GM18505 (cell line): ENCODE measurements around the gene DNAJC8.

Experiments used
- ATAC-seq: cut with Tn5 transposase; IDR thresholded peaks from one replicate; pipeline ENCODE4 v1.9.1; 2021; ENCODE audit not compliant: unreplicated experiment
- POLR2A ChIP-seq: IDR thresholded peaks from 4 replicates; pipeline ENCODE4 v1.6.1; 2011; ENCODE audit warnings: borderline replicate concordance; ENCODE audit not compliant: insufficient read depth, insufficient read length; ENCODE audit errors: extremely low read depth

The DNAJC8 gene

GRCh38 chr1:28200234-28200873 lies 32.5 kb downstream of the DNAJC8 start:
- no peak for TF ChIP-seq POLR2A
- ATAC-seq: no peak

GRCh38 chr1:28199328-28200233 lies 33.2 kb downstream of the DNAJC8 start:
- TF ChIP-seq POLR2A: peak; percentile 37
- peak; percentile 80 for ATAC-seq

- ATAC-seq: no peak
These were observed 35.0 kb downstream of the DNAJC8 start for GRCh38 chr1:28197682-28198415.

GRCh38 chr1:28196330-28196729 lies 36.5 kb downstream of the DNAJC8 start:
- ATAC-seq: no peak
- TF ChIP-seq POLR2A: no peak

More at GRCh38 chr1:28197682-28198415, 35.0 kb downstream of the DNAJC8 start:
- no peak for TF ChIP-seq POLR2A

GRCh38 chr1:28195780-28196179 lies 37.0 kb downstream of the DNAJC8 start:
- TF ChIP-seq POLR2A: no peak
- ATAC-seq: no peak

GRCh38 chr1:28194326-28195035 lies 38.3 kb downstream of the DNAJC8 start:
- ATAC-seq: no peak
- TF ChIP-seq POLR2A: no peak

- no peak for TF ChIP-seq POLR2A
- no peak for ATAC-seq
These were observed 39.1 kb downstream of the DNAJC8 start for GRCh38 chr1:28193701-28194161.

GRCh38 chr1:28190996-28191645 lies 41.7 kb downstream of the DNAJC8 start:
- no peak for TF ChIP-seq POLR2A
- no peak for ATAC-seq

GRCh38 chr1:28190337-28190979 lies 42.4 kb downstream of the DNAJC8 start:
- no peak for ATAC-seq
- TF ChIP-seq POLR2A: no peak

- no peak for ATAC-seq
- no peak for TF ChIP-seq POLR2A
These were observed 47.8 kb downstream of the DNAJC8 start for GRCh38 chr1:28185071-28185470.

GRCh38 chr1:28180306-28181305 lies 52.2 kb downstream of the DNAJC8 start:
- TF ChIP-seq POLR2A: no peak
- no peak for ATAC-seq
